Suprapubic skin (tissue), 4 donors: ENCODE results near the gene TPRA1. TPM values are rescaled to one million over a fixed set of nuclear protein-coding genes. Genes with fewer than 3 reads are reported as not detected.

Experiments
- DNase-seq, 2 donors: peaks; one replicate each; pipeline ENCODE4 v3.0.0-alpha.2; 2019; ENCODE audit warnings: low spot score in 2 of 2
- H3K27ac ChIP-seq: fragments of 200-600 bp; sonication (generic); one replicate; pipeline ENCODE4 v1.5.1; 2019
- H3K27me3 ChIP-seq: fragments of 200-600 bp; sonication (generic); one replicate; pipeline ENCODE4 v1.5.1; 2019
- H3K36me3 ChIP-seq: fragments of 200-600 bp; sonication (generic); one replicate; pipeline ENCODE4 v1.5.1; 2019
- H3K4me1 ChIP-seq: fragments of 200-600 bp; sonication (generic); one replicate; pipeline ENCODE4 v1.5.1; 2019
- H3K4me3 ChIP-seq: fragments of 200-600 bp; sonication (generic); one replicate; pipeline ENCODE4 v1.5.1; 2019; ENCODE audit warnings: mild to moderate bottlenecking
- H3K9me3 ChIP-seq: fragments of 200-600 bp; sonication (generic); one replicate; pipeline ENCODE4 v1.5.1; 2019
- EP300 ChIP-seq: sonication (generic); formaldehyde crosslinking; IDR thresholded peaks from one replicate; pipeline ENCODE4 v1.6.1; 2017; ENCODE audit warnings: antibody characterized with exemption
- POLR2A ChIP-seq, 2 donors: fragments of 450-650 bp; IDR thresholded peaks; one replicate each; pipeline ENCODE4 v1.6.1; 2017; ENCODE audit warnings: antibody characterized with exemption in 2 of 2, mild to moderate bottlenecking in 2 of 2, moderate library complexity in 2 of 2
- POLR2AphosphoS5 ChIP-seq, 3 donors: sonication (generic); formaldehyde crosslinking; IDR thresholded peaks; one replicate each; pipeline ENCODE4 v1.6.1; 2017; ENCODE audit warnings: antibody characterized with exemption in 3 of 3
- WGBS: methylation state at CpG from one replicate; pipeline ENCODE4 v1.1.5; 2018; 5-methylcytosine and 5-hydroxymethylcytosine counted together
- total RNA-seq, 4 donors: library from RNA; depleted of rRNA; stranded (reverse); fragments of >200 nt; gene quantifications; one replicate each; pipeline ENCODE4 v1.1.0, GENCODE V29; 2016
- TF ChIP-seq, protein P1 (sequence below), 2 donors: fragments of 200-600 bp in 1 of 2; fragments of 450-650 bp in 1 of 2; sonication (generic) in 1 of 2; IDR thresholded peaks; one replicate each; pipeline ENCODE4 v1.5.1; 2016 to 2019; ENCODE audit warnings: antibody characterized with exemption in 2 of 2, mild to moderate bottlenecking in 1 of 2, moderate library complexity in 1 of 2

Gene TPRA1
- total RNA-seq, 4 donors from 2014 or later: 43.7 to 82.3 (median 64.3) TPM

DNA sequence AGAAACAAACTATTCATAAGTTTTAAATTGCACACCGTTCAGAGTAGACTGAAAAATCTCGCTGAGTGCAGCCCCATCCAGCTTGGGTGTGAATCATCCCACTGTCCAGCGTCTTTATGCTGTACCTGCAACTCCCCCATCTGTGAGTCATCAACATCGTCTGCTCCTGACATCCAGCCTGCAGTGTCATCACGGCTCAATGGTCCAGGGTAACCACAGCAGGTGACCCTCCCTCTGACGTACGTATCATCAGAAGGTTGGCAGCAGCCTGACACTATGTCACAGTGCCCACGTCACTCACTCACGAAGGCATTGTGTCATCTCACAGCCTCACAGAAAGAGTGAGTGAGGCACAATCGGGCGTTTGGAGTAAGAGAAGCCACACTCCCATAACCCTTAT is 65.2 kb downstream of the TPRA1 start:
- Histone ChIP-seq H3K9me3 (peaks cover 5% of the 10 kb centered on the region), H3K27me3 (peaks cover 16% of the 10 kb centered on the region), H3K27ac (no peak overlapping the region), H3K4me1 (no peaks in the 10 kb centered on the region), H3K4me3 (no peak overlapping the region), H3K36me3 (no peaks in the 10 kb centered on the region)
- 56% methylated on average over 11 of the region's 11 CpGs for WGBS
- no peak for DNase-seq
- TF ChIP-seq POLR2A (IDR thresholded peaks at IDR 0.05) (no peak), POLR2AphosphoS5 (IDR thresholded peaks at IDR 0.05) (no peak), EP300 (no peak)
- TF ChIP-seq, protein P1, sequence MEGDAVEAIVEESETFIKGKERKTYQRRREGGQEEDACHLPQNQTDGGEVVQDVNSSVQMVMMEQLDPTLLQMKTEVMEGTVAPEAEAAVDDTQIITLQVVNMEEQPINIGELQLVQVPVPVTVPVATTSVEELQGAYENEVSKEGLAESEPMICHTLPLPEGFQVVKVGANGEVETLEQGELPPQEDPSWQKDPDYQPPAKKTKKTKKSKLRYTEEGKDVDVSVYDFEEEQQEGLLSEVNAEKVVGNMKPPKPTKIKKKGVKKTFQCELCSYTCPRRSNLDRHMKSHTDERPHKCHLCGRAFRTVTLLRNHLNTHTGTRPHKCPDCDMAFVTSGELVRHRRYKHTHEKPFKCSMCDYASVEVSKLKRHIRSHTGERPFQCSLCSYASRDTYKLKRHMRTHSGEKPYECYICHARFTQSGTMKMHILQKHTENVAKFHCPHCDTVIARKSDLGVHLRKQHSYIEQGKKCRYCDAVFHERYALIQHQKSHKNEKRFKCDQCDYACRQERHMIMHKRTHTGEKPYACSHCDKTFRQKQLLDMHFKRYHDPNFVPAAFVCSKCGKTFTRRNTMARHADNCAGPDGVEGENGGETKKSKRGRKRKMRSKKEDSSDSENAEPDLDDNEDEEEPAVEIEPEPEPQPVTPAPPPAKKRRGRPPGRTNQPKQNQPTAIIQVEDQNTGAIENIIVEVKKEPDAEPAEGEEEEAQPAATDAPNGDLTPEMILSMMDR (IDR thresholded peaks at IDR 0.05): no peak

DNA sequence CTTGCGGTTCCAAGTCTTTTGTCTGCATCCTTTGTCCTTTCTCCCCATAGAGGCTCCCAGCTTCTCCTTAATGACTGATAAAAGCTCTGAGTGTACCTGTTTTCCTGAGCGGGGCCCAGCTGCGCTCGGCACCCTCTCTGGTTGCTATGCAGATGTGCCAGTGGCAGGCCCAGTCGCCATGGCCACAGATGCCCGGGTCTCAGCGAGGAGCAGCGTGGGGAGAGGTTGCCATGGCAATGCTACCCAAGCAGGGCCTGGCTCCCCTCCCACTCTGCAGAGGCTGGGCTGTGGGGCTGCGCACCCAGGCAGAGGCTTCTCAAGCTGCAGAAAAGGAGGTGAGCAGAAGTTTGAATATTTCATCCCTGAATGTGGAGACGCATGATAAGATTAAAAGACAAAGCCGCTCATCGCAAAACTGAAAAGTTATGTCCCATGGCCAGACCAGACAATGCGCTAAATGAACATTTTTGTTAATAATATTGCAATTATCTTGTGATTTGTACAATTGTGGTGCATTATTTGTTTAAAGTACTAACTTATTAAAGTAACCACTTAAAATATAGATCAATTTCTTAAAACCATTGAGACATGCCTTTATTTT is 66.1 kb downstream of the TPRA1 start:
- no peak for DNase-seq
- Histone ChIP-seq H3K27ac (no peak overlapping the region), H3K9me3 (peaks cover 5% of the 10 kb centered on the region), H3K27me3 (peaks cover 16% of the 10 kb centered on the region), H3K36me3 (no peaks in the 10 kb centered on the region), H3K4me3 (no peak overlapping the region), H3K4me1 (no peaks in the 10 kb centered on the region)
- TF ChIP-seq POLR2A (IDR thresholded peaks at IDR 0.05) (no peak), POLR2AphosphoS5 (IDR thresholded peaks at IDR 0.05) (no peak), EP300 (no peak)
- TF ChIP-seq, protein P1 (IDR thresholded peaks at IDR 0.05): no peak
- WGBS: 57% methylated on average over 13 of the region's 13 CpGs

Other genes with a start within 250 kb of the TPRA1 start
- 10 to 100 TPM in 2 of 4 donors, 1 to 10 TPM in 2; 9.1 to 14.8 (median 11.6) TPM for gene MCM2, start 7.7 kb upstream of the TPRA1 start, total RNA-seq
- gene PODXL2, start 38.5 kb upstream of the TPRA1 start, total RNA-seq: 10 to 100 TPM in 3 of 4 donors, 1 to 10 TPM in 1; 8.0 to 15.4 (median 11.2) TPM
- 10 to 100 TPM; 19.9 to 66.1 (median 35.8) TPM for gene ABTB1, start 82.2 kb upstream of the TPRA1 start, total RNA-seq
- gene MGLL, start 231.8 kb upstream of the TPRA1 start, total RNA-seq: 10 to 100 TPM; 37.9 to 54.3 (median 45.2) TPM